GM19395 (cell line): ENCODE results near the gene PRND.
"Not testable (repeated sequence)": the region's sequence is repeated elsewhere in the genome, so short reads cannot be mapped to it uniquely, and the experiment has no call there.

Experiments used
- ATAC-seq: cut with Tn5 transposase; IDR thresholded peaks from one replicate; pipeline ENCODE4 v1.9.1; 2021; ENCODE audit warnings: mild to moderate bottlenecking, moderate library complexity; ENCODE audit not compliant: unreplicated experiment

PRND gene

DNA sequence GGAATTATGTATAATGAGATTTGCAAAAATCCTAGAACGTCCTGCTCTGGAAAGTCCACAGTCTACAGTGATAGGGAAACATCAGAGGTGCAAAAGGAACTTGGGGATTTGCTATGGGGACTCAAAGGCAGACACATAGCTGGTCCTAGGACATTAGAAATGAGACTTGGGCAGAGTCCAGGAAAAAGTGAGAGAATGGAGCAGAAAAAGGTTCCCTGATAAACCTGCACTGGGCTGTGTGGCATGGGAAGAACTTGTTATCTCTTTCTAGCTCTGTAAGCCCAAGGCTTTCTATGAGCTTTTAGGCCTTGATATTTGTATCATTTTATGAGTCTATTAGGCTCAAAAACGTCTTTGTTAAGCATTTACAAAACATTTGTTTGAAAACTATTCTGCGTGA, 15.2 kb downstream of the PRND start:
- ATAC-seq: no peak

DNA sequence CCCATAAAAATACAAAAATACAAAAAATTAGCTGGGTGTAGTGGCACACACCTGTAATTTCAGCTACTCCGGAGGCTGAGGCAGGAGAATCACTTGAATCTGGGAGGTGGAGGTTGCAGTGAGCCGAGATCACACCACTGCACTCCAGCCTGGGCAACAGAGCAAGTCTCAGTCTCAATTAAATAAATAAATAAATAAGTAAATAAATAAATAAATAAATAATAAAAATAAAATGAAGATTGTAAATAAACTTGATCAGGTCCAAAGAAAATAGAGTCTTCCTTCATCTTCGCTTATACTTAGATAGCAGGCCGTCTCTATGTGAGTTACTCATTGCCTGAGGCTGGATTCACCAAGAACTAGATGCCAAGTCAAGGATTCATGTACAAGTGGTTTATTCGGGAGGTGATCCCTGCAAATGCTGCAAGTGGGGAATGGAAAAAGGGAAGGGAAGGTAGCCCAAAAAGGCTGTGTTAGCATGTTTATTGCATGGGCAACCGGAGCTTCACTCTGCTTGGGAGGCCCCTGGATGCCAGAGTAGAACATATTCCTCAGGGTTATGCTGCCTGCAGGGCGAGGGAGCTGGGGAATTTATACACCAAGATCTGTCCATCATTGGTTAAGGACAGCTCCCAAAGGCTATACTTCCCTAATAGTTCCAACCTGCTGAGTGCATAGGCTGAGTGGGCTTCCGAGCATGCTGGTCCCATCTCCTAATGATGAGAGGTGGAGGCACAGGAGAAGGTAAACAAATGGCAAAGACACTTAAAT, 16.3 kb downstream of the PRND start:
- ATAC-seq: no peak

DNA sequence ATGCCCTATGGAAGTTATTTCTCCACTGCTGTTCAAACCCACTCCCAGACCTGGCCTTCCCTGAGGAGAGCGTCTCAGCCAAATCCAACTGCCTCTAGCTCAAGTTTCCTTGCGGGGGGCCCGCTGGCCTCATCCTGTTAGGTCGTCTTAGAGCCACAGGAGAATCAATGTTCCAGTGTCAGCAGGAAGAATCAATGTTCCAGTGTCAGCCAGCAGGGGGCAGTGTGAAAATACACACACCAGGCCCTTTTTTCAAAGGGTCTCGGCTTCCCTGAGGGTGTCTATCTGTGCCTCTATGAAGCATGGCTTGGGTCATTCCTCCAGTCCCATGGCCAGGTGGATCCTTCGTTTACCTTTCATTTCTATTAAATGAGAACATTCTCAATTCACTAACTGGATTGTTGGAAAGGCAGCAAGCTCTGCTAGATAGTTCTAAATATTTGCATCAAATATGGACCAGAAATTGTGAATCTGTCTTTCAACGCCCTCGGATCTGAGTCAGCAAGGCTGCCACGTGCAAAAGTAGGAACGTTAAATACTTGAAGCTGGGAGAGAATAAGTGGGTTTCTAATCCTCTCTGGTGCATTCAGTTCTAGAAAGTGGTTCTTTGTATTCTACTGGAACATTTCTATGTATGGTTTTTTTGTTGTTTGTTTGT, 19.2 kb downstream of the PRND start:
- no peak for ATAC-seq

DNA sequence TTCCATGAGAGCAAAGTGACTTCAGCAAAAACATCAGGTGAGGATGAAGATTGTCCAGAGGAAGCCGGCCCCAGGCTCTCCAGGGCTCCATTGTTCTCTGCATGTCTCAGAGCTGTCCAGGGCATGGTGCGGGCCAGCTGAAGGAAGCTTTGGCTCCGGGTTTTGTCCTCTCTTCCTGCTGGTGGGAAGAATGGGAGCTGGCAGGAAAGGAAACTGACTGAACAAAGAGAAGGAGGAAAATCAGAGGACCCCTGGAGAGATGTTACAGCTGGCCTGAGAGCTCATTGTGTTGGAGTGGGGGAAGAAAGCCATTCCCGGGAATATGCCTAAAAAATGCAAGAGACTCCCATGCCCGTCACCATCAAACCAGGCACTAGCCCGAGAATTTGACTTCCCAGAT, 27.1 kb downstream of the PRND start:
- ATAC-seq: no peak

DNA sequence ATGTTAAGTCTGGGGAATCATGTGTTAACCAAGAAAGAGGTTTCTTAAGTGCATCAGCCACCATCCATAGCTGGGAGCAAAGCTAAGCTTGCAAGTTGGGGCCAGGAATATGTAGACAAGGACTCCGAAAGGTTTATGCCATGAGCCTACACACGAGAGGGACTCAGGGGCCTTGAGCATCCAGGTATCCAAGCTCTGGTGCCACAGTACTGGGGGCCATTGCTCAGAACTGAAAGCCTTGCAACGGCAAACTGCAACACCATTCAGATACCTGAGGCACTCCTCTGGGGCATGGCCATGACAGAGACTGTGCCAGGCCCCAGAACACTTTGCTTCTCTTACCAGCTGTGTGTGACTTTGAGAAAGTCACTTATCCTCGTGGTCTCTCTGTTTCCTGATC, 27.6 kb downstream of the PRND start:
- no peak for ATAC-seq

DNA sequence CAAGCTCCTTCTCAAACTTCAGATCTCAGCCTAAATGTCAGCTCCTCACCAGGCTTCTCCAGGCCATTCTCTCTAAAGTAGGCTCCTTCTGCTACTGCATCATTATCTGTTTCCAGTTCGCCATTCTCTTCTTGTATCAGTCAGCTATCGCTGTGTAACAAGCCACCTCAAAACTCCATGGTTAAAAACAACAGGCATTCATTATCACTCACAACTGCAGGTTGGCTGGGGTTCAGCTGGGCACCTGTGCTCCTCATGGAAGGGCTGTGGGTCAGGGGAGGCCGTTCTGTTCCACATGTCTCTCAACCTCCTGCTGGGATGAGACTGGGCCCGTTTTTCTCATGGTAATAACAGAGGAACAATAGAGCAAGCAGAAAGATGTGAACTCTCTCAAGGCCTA, 28.7 kb downstream of the PRND start:
- no peak for ATAC-seq

DNA sequence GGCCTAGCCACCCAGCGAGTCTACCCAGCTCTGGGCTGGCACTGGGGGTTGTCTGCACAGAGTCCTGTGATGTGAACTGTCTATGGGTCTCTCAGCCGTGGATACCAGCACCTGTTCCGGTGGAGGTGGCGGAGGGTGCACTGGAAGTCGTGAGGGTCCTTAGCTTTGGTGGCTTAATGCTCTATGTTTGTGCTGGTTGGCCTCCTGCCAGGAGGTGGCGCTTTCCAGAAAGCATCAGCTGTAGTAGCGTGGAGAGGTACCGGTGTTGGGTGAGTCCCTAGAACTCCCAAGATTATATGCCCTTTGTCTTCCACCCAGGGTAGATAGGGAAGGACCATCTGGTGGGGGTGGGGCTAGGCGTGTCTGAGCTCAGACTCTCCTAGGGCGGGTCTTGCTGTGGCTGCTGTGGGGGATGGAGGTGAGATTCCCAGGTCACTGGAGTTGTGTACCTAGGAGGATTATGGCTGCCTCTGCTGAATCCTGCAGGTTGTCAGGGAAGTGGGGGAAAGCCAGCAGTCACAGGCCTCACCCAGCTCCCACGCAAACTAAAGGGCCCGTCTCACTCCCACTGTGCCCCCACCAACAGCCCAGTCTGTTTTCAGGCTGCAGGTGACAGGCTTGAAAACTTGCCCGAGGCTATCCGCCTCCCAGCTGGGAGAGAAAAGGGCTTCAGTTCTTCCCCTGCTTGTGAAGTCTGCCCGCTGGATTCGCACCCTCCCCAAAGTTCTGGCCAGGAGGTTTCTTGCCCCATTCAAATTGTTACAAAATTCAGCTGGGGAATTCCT, 37.6 kb downstream of the PRND start:
- ATAC-seq: not testable (repeated sequence)

DNA sequence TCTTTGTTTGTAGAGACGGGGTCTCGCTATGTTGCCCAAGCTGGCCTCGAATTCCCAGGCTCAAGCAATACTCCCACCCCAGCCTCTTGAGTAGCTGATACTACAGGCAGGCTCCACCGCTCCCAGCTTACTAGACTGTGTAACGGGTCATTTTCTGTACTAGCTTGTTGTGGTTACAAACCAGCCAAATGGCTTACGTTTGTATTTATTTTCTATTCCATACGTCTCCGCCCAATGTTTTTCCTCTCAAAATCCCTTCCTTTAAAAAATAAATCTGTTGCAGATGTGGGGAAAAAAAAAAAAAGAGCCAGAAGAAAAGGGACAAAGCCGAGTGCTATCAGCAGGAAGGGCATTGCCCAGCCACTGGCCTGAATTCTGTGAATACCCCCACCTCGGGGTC, 41.6 kb downstream of the PRND start:
- ATAC-seq: no peak

DNA sequence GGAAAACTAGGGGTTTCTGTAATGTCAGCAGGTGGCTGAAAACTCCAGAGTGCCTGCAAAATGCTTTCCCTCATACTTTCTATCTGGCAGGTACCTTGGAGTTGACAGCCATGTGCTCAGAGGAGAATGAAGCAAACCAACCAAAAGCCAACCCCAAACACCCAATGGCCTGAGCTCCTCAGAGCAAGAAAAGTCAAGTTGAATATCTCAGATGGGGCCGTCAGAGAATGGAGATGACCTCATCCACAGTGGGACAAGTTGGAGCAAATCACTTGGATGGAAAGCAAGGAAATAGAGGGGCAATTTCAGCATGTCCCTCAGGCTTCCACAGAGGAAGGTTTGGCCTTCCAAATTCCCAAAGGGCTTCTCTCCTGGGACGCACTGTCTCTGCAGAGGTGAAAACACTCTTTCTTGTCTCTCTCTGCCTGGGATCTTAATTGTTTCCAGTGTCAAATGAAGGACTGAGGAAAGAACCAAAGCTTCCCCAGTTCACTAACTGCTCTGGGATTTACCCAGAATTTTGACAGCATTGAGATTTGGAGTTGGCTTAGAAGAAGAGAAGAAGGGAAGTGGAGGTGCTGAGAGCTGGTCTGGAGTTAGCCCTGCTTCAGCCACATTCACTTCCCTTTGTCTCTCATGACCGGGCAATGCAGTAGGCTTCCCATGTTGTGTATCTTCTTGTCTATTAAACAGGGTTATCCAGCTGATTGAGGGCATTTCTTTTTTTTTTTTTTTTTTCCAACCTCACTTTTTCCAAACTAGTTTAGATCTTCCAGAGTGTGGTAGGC, 42.2 kb downstream of the PRND start:
- no peak for ATAC-seq

DNA sequence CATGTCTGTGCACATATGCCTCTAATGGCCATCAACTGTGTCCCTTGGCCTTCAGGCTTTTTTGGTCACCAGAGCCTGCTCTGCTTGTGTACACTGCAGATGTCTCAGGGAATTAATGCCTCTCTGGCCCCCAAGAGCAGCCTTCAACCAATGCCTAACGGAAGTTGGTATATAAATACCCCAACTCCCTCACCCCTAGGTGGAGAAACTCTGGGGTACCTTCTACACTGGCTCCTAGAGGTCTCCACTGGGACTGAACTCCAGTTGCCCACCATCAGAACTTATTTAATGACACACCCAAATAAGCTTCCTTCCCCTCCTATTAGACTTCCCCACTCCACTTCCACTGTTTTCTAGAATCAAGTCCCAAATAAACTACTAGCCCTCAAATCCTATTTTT, 43.1 kb downstream of the PRND start:
- ATAC-seq: no peak

DNA sequence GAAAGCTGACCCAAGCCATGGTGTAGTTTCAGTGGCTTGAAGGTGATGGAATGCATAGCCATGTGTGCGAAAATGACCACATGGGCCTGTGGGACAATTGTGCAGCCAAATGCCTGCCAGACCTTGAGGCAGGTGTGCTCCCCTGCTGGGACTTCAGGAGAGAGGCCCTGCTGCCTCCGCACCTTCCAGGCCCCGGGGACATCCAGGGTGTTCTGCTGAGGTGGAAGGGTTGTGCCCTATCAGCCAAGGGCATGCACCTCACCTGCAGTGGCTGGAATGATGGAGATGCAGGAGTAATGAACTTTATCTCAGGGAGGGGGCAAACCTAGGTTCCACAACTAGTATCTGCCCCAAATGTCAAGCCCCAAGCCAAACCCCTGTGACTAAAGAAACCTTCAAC, 44.0 kb downstream of the PRND start:
- ATAC-seq: no peak

DNA sequence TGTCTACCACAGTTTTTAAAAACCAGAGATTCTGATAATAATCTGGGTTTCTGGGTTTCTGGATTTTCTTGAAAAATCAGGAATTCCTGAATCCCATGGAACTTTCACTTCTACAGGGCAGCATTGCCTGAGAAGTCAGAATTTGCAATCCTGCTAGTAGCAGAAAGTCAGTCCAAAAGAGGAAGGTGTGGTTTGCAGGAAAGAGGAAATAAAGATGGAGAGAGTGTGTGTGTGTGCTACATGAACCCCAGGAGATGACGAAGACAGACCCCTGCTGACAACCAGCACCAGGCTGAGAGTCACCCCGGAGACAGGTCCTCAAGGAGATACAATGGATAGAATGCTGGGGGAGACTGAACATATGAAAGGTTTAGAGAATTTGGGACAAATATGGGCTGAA, 44.9 kb downstream of the PRND start:
- ATAC-seq: no peak

DNA sequence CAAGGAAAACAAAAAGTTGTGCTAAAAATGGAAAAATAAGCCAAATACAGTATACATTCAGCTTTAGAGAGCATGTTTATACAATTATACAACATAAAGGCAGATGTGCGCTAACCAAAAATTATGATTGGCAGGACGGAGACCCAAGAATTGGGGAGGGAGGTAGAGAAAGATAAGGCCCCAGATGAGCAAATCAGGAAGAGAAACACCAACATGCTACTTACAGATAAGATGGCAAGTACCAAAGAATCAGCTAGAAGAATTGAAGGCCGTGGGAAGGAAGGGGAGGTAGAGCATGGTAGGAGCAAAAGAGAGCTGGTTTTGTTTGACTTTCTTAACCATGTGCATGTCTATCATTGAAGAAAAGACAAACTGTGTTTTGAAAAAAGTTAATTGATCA, 45.4 kb downstream of the PRND start:
- no peak for ATAC-seq

DNA sequence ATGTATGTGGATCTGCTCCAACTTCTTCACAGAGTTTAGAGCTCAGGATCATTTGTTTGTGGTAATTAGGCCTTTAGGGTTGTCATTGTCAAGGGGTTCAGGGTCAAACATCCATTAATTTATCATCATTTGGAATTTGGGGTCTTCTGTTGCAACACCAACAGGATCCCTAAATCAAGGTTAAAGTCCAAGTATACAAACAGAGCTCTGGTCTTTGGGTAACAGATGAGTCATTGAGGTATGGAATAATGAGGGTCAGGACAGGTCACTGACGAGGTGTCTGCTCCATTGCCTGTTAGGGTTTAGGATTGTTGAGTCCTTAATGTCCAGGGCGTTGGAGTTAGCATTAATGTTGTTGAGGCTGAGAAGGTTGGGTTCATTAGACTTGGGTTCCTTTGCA, 47.6 kb downstream of the PRND start:
- ATAC-seq: no peak

DNA sequence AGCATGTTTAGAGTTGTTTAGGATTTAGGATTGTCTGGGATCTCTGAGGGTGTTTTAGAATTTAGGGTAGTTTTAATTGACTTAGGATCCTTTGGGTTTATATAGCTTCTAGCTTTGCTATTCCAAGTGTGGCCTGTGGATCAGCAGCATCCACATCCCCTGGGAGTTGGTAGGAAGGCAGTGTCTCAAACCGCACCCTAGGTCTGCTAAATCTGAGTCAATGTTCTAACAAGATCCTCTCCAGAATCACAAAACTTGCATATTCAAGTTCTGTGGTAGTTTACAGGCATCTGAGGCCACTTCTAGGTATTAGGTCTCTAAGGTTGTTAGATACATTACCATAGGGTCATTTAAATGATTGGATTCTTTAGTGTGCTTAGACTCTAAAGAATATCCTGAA, 48.3 kb downstream of the PRND start:
- ATAC-seq: no peak

DNA sequence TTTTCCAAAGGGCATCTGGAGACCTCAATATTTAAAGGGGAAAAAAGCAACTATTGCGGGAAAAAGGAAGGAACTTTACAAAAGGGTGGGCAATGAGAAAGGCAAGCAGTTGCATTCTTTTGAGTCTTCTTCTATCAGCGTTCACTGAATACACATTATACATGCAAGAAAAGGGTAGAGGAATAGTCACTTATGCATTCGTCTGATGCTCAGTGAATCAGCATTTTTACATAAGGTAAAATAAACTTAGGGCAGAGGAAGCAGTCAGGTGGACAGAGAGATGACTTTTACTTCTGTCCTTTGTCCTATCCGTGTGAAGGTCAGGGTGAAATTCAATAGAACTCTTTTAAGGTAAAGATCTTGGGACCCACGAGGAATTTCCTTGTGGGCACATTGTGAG, 49.3 kb downstream of the PRND start:
- ATAC-seq: no peak

DNA sequence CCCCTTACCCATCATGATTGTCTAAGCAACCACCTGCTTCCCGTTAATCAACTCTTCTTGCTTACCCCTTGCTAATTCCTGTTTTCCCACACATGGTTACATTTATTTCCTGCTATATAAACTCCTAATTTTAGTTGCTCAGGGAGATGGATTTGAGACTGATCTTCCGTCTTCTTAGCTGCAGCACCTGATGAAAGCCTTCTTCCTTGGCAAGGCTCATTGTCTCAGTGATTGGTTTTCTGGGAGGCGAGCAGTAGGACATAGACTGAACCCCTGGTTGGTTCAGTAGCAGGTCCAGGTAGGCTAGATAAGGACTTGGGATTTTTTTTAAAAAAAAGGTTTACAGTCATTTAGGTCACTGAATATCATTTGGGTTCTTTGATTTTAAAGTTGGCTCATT, 50.4 kb downstream of the PRND start:
- no peak for ATAC-seq

DNA sequence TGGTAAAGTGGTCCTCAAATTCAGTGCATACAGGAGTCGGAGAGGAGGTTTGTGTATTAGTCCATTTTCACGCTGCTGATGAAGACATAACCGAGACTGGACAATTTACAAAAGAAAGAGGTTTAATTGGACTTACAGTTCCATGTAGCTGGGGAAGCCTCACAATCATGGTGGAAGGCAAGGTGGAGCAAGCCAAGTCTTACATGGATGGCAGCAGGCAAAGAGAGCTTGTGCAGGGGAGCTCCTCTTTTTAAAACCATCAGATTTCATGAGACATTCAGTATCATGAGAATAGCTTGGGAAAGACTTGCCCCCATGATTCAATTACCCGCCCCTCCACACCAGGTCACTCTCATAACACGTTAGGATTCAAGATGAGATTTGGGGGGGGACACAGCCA, 51.3 kb downstream of the PRND start:
- not testable (repeated sequence) for ATAC-seq

DNA sequence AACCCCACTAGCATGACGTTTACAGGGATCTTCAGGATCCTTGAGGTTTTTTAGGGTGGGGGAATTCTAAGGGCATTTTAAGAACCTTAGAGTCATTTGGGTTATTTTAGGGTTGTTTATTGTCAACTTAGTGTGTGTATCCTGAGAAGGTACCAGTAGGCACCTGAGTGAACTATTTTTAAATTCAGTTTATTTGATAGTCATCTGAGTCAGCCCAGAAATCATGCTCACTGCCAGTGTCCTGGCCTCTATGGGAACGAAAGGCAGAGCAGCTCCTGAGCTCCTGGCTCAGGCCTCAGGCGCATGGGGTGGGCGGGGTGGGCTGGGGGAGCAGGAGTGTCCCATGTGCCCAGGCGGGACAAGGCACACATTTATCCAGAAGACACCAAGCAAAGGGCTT, 52.0 kb downstream of the PRND start:
- no peak for ATAC-seq

DNA sequence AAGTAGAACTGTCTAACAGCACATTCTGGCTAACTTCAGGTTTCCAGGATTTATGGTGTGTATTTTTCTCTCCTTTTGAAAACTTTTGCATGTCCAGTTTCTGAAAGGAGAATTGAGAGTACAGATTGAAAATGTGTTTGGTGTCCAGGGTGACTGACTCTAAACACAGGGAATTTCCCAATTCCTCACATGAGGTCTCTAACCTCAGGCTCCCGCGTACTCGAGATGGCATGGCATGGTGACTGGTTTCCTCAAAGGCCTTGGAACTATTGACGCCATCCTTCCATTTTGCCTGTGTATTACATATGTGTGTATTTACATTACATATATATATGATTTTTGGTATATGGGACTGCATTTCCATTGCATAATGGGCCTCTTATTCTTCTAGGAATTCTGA, 52.5 kb downstream of the PRND start:
- no peak for ATAC-seq
